ENCODE results near the gene ARAP1.

- TF ChIP-seq POLR2A (IDR thresholded peaks at IDR 0.05) = no peak
- TF ChIP-seq, protein P1, sequence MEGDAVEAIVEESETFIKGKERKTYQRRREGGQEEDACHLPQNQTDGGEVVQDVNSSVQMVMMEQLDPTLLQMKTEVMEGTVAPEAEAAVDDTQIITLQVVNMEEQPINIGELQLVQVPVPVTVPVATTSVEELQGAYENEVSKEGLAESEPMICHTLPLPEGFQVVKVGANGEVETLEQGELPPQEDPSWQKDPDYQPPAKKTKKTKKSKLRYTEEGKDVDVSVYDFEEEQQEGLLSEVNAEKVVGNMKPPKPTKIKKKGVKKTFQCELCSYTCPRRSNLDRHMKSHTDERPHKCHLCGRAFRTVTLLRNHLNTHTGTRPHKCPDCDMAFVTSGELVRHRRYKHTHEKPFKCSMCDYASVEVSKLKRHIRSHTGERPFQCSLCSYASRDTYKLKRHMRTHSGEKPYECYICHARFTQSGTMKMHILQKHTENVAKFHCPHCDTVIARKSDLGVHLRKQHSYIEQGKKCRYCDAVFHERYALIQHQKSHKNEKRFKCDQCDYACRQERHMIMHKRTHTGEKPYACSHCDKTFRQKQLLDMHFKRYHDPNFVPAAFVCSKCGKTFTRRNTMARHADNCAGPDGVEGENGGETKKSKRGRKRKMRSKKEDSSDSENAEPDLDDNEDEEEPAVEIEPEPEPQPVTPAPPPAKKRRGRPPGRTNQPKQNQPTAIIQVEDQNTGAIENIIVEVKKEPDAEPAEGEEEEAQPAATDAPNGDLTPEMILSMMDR (IDR thresholded peaks at IDR 0.05 in 8 of 11, conservative IDR thresholded peaks at IDR 0.05 in 3 of 11) = no peak
Measured at GRCh38 chr11:72767203-72768062, 15.2 kb upstream of the ARAP1 start.

Measured in spleen (tissue), 7 donors.